H1 (cell line): Measurements from ENCODE around the gene LRRC74A. TPM values are rescaled to one million over a fixed set of nuclear protein-coding genes. Genes with fewer than 3 reads are reported as not detected.

Source experiments
- CTCF ChIA-PET: fragments of 300-600 bp; sonication (Branson Sonifier 250); formaldehyde crosslinking; loops from one replicate; lab custom pipeline; 2021; ENCODE audit not compliant: partially characterized antibody; lab: Charles Lee
- POLR2A ChIA-PET: fragments of 300-600 bp; sonication (Branson Sonifier 250); formaldehyde crosslinking; loops from one replicate; lab custom pipeline; 2021; ENCODE audit warnings: inconsistent platforms; ENCODE audit not compliant: partially characterized antibody; lab: Charles Lee
- DNase-seq, 2 experiments: peaks; one replicate each; pipeline versions ENCODE4 v3.0.0 to v3.0.0-alpha.2; 2010 to 2022; ENCODE audit warnings: low spot score in 2 of 2, low read depth in 1 of 2, mixed read lengths in 1 of 2
- FAIRE-seq: peaks from 2 replicates; lab custom pipeline; 2011; peaks lifted over from hg19 to GRCh38; lab: Jason Lieb, UNC
- H2AFZ ChIP-seq: 2 replicates; pipeline ENCODE4 v1.8.1; 2012; ENCODE audit warnings: low read length, inconsistent platforms
- H2AK5ac ChIP-seq: 2 replicates; pipeline ENCODE4 v1.6.1; 2013; ENCODE audit warnings: low read depth, low read length
- H2BK120ac ChIP-seq: replicated peaks from 2 replicates; pipeline ENCODE3; 2013; ENCODE audit warnings: low read depth, low read length, inconsistent platforms
- H2BK12ac ChIP-seq: 2 replicates; pipeline ENCODE4 v1.6.1; 2013; ENCODE audit warnings: low read depth, low read length
- H2BK15ac ChIP-seq: 2 replicates; pipeline ENCODE4 v1.6.1; 2013; ENCODE audit warnings: low read length
- H2BK20ac ChIP-seq: 2 replicates; pipeline ENCODE4 v1.6.1; 2013; ENCODE audit warnings: low read length
- H2BK5ac ChIP-seq: 2 replicates; pipeline ENCODE4 v1.6.1; 2013; ENCODE audit warnings: low read depth, low read length
- H3K14ac ChIP-seq: 2 replicates; pipeline ENCODE4 v1.6.1; 2013; ENCODE audit warnings: inconsistent platforms; ENCODE audit not compliant: insufficient read length
- H3K18ac ChIP-seq: 2 replicates; pipeline ENCODE4 v1.6.1; 2013; ENCODE audit warnings: low read length; ENCODE audit errors: extremely low read depth
- H3K23ac ChIP-seq: 2 replicates; pipeline ENCODE4 v1.6.1; 2013; ENCODE audit warnings: inconsistent platforms; ENCODE audit not compliant: insufficient read length
- H3K23me2 ChIP-seq: 2 replicates; pipeline ENCODE4 v1.6.1; 2013; ENCODE audit warnings: low read depth, low read length
- H3K27ac ChIP-seq: 2 replicates; pipeline ENCODE4 v1.6.1; 2011; ENCODE audit warnings: low read depth, low read length, inconsistent platforms
- H3K27me3 ChIP-seq, 4 experiments: replicated peaks in 1 of 4; 1 replicate in 1 of 4; 2 replicates in 3 of 4; pipeline versions ENCODE4 v1.6.1 to v1.8.1; 2011 to 2013; ENCODE audit warnings: low read length in 3 of 4, mild to moderate bottlenecking in 3 of 4, inconsistent platforms in 2 of 4, mixed read lengths in 2 of 4, moderate library complexity in 1 of 4; ENCODE audit not compliant: control insufficient read depth in 3 of 4, insufficient read depth in 3 of 4; ENCODE audit errors: extremely low read depth in 1 of 4
- H3K36me3 ChIP-seq, 4 experiments: 2 replicates each; pipeline versions ENCODE4 v1.6.1 to v1.8.1; 2011 to 2013; ENCODE audit warnings: mild to moderate bottlenecking in 4 of 4, low read length in 3 of 4, moderate library complexity in 2 of 4, control low read depth in 1 of 4, inconsistent platforms in 1 of 4; ENCODE audit not compliant: insufficient read depth in 4 of 4, control insufficient read depth in 2 of 4
- H3K4ac ChIP-seq: replicated peaks from 2 replicates; pipeline ENCODE3; 2013; ENCODE audit warnings: low read length, low read depth, mixed read lengths, inconsistent platforms; ENCODE audit not compliant: insufficient read length
- H3K4me1 ChIP-seq, 4 experiments: replicated peaks in 1 of 4; 1 replicate in 1 of 4; 2 replicates in 3 of 4; pipeline versions ENCODE4 v1.6.1 to v1.8.1; 2011 to 2013; ENCODE audit warnings: low read length in 3 of 4, inconsistent platforms in 2 of 4, mixed read lengths in 1 of 4; ENCODE audit not compliant: insufficient read depth in 4 of 4, control insufficient read depth in 3 of 4
- H3K4me2 ChIP-seq, 2 experiments: 2 replicates each; pipeline versions ENCODE4 v1.6.1 to v1.8.1; 2011 to 2013; ENCODE audit warnings: low read depth in 2 of 2, low read length in 2 of 2, control low read depth in 1 of 2, inconsistent platforms in 1 of 2, mild to moderate bottlenecking in 1 of 2; ENCODE audit not compliant: insufficient read depth in 1 of 2
- H3K4me3 ChIP-seq, 4 experiments: fragments of 200-600, 300-600 bp in 1 of 4; sonication (generic), shearing (Covaris generic), sonication (Bioruptor Twin) in 1 of 4; 2 replicates each; pipeline versions ENCODE4 v1.5.1 to v1.8.1; 2011 to 2016; ENCODE audit warnings: low read length in 4 of 4, low read depth in 3 of 4, control low read depth in 2 of 4, inconsistent platforms in 2 of 4, mild to moderate bottlenecking in 2 of 4, mixed read lengths in 1 of 4, moderate library complexity in 1 of 4; ENCODE audit not compliant: insufficient read depth in 2 of 4; ENCODE audit errors: extremely low read depth in 1 of 4
- H3K56ac ChIP-seq: replicated peaks from 2 replicates; pipeline ENCODE3; 2013; ENCODE audit warnings: low read depth, mild to moderate bottlenecking, mixed read lengths, low read length, inconsistent platforms; ENCODE audit not compliant: insufficient read length
- H3K79me1 ChIP-seq: 2 replicates; pipeline ENCODE4 v1.6.1; 2013; ENCODE audit warnings: low read depth, low read length, control low read depth
- H3K79me2 ChIP-seq, 2 experiments: 2 replicates each; pipeline versions ENCODE4 v1.6.1 to v1.8.1; 2012 to 2013; ENCODE audit warnings: low read length in 2 of 2, mild to moderate bottlenecking in 2 of 2, inconsistent platforms in 1 of 2; ENCODE audit not compliant: insufficient read depth in 2 of 2, control insufficient read depth in 1 of 2
- H3K9ac ChIP-seq, 4 experiments: replicated peaks in 1 of 4; 1 replicate in 1 of 4; 2 replicates in 3 of 4; pipeline versions ENCODE4 v1.6.1 to v1.8.1; 2011 to 2013; ENCODE audit warnings: low read depth in 3 of 4, low read length in 3 of 4, control low read depth in 2 of 4, mild to moderate bottlenecking in 2 of 4, moderate library complexity in 2 of 4, inconsistent platforms in 1 of 4; ENCODE audit errors: extremely low read depth in 1 of 4
- H3K9me3 ChIP-seq, 2 experiments: 2 replicates each; pipeline versions ENCODE4 v1.6.1 to v1.8.1; 2012 to 2013; ENCODE audit warnings: mild to moderate bottlenecking in 2 of 2, moderate library complexity in 2 of 2, control low read depth in 1 of 2, inconsistent platforms in 1 of 2, low read depth in 1 of 2, low read length in 1 of 2, mixed read lengths in 1 of 2; ENCODE audit not compliant: insufficient read depth in 2 of 2
- H4K20me1 ChIP-seq, 2 experiments: replicated peaks in 1 of 2; 2 replicates each; pipeline versions ENCODE3 to v1.8.1; 2011 to 2013; ENCODE audit warnings: inconsistent platforms in 2 of 2, low read length in 2 of 2, mild to moderate bottlenecking in 1 of 2; ENCODE audit not compliant: insufficient read depth in 2 of 2, control insufficient read depth in 1 of 2
- H4K5ac ChIP-seq: 2 replicates; pipeline ENCODE4 v1.6.1; 2013; ENCODE audit warnings: low read length, low read depth, mixed read lengths, inconsistent platforms; ENCODE audit not compliant: insufficient read length
- H4K8ac ChIP-seq: 2 replicates; pipeline ENCODE4 v1.8.0; 2013; ENCODE audit warnings: mild to moderate bottlenecking, moderate library complexity, low read length, inconsistent platforms; ENCODE audit not compliant: insufficient read depth; ENCODE audit errors: extremely low read depth
- H4K91ac ChIP-seq: replicated peaks from 2 replicates; pipeline ENCODE3; 2013; ENCODE audit warnings: low read length, mixed read lengths, inconsistent platforms; ENCODE audit not compliant: insufficient read length
- JUND ChIP-seq: IDR thresholded peaks from 2 replicates; pipeline ENCODE4 v1.6.1; 2011; ENCODE audit warnings: mild to moderate bottlenecking, improper control_type of control experiment, low read length
- SP2 ChIP-seq: IDR thresholded peaks from 2 replicates; pipeline ENCODE4 v1.6.1; 2012; ENCODE audit warnings: mild to moderate bottlenecking, low read length, inconsistent platforms
- SP4 ChIP-seq: IDR thresholded peaks from 2 replicates; pipeline ENCODE4 v1.6.1; 2012; ENCODE audit warnings: low read length, inconsistent platforms
- TEAD4 ChIP-seq: IDR thresholded peaks from 2 replicates; pipeline ENCODE4 v1.6.1; 2012; ENCODE audit warnings: low read depth, low read length, inconsistent platforms, mixed read lengths
- WGBS, 2 experiments: shearing (Covaris generic) in 1 of 2; methylation state at CpG; one replicate each; pipeline versions ENCODE4 v1.1.6 to v1.1.7; 2013 to 2015; ENCODE audit warnings: low lambda C conversion rate in 2 of 2, mixed read lengths in 2 of 2, inconsistent platforms in 1 of 2, low coverage in 1 of 2, missing lambda C conversion rate in 1 of 2; ENCODE audit not compliant: insufficient replicate concordance in 2 of 2, insufficient coverage in 1 of 2, insufficient read length in 1 of 2; ENCODE audit errors: extremely low coverage in 1 of 2, missing lambda C conversion rate in 1 of 2; 5-methylcytosine and 5-hydroxymethylcytosine counted together
- polyA plus RNA-seq, 7 experiments: library from polyadenylated mRNA; depleted of rRNA in 3 of 7; stranded (reverse) in 5 of 7; unstranded in 2 of 7; fragments of >200 nt in 5 of 7; fragments of 200-250 nt in 2 of 7; gene quantifications; 1 replicate in 5 of 7; 2 replicates in 1 of 7; 4 replicates in 1 of 7; pipeline versions ENCODE4 v1.2.1 to v1.2.3, GENCODE V29; 2011 to 2013; ENCODE audit warnings: missing spikeins in 2 of 7, mixed read lengths in 2 of 7
- total RNA-seq: library from RNA; stranded (reverse); fragmentation: NEBNext Ultra II Directional; extraction: Animal tissue kit (Norgen Biotek cat#: 25700); gene quantifications from 2 replicates; pipeline ENCODE4 v1.2.1, GENCODE V29; 2021
- TF ChIP-seq, protein P1 (sequence below): IDR thresholded peaks from 2 replicates; pipeline ENCODE4 v1.6.1; 2012; ENCODE audit warnings: inconsistent platforms

LRRC74A gene
- total and polyA plus RNA-seq, 2 of the 8 experiments (the other 6 are each of a cell fraction or from before 2014, with no cell fraction given): not detected

DNA sequence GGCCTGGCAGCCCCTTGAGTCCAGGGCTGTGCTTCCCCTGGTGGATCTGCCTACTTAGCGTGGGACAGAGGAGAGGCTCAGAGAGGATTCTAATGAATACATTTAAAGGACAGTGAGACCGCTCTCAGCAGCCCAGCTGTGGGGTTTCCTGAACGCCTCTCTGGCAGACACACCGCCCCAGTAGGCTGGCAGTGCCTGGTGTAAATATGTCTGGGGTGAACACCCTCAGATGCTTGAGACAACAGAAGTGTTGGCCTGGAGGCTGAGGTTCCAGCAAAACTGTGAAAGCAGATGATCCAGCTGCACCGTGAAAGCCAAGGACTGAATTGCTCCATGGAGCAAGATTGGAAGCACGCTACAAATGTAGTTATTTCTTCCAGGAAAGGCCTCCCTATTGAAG is 55.1 kb downstream of the LRRC74A start:
- no peak overlapping the region for H3K4me2 ChIP-seq
- peak overlapping the region; percentile 51; the same call in 1 of the 2 replicates for H4K8ac ChIP-seq
- H4K20me1 ChIP-seq: no peaks in the 10 kb centered on the region
- no peak overlapping the region for H3K27ac ChIP-seq
- no peak overlapping the region for H3K14ac ChIP-seq
- no peak overlapping the region for H3K23ac ChIP-seq
- no peak overlapping the region for H2BK20ac ChIP-seq
- 0 out of 7 replicates have a peak, but pooled peaks cover 0 to 3% (median 0%) of the 10 kb centered on the region in 4 experiments for H3K27me3 ChIP-seq
- H3K4me3 ChIP-seq: no peak overlapping the region
- no peak overlapping the region for H3K4ac ChIP-seq
- H3K56ac ChIP-seq: no peak overlapping the region
- DNase-seq: no peak
- H3K4me1 ChIP-seq: peaks cover 0 to 6% (median 3%) of the 10 kb centered on the region in 4 experiments; a peak in 4 of 7 replicates
- no peak overlapping the region for H4K91ac ChIP-seq
- no peak overlapping the region for H3K18ac ChIP-seq
- 91% methylated on average over 6 of the region's 6 CpGs; no CpG with 5 or more reads in 1 of the 2 experiments for WGBS, 2 experiments
- no peak overlapping the region for H4K5ac ChIP-seq
- no peaks in the 10 kb centered on the region for H3K36me3 ChIP-seq
- H2BK12ac ChIP-seq: no peak overlapping the region
- H2AFZ ChIP-seq: no peak overlapping the region
- no peak for TF ChIP-seq JUND
- TF ChIP-seq SP2: no peak
- TF ChIP-seq TEAD4: no peak
- TF ChIP-seq, protein P1, sequence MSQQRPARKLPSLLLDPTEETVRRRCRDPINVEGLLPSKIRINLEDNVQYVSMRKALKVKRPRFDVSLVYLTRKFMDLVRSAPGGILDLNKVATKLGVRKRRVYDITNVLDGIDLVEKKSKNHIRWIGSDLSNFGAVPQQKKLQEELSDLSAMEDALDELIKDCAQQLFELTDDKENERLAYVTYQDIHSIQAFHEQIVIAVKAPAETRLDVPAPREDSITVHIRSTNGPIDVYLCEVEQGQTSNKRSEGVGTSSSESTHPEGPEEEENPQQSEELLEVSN: no peak
- TF ChIP-seq SP4: no peak
- H3K79me2 ChIP-seq: no peaks in the 10 kb centered on the region
- no peak overlapping the region for H2BK120ac ChIP-seq
- H3K23me2 ChIP-seq: no peaks in the 10 kb centered on the region
- no peak overlapping the region for H2BK15ac ChIP-seq
- no peaks in the 10 kb centered on the region for H3K9me3 ChIP-seq
- no peak for FAIRE-seq
- ChIA-PET POLR2A (no interaction called here), CTCF (interaction anchor here (1.1 to 27.4 kb wide), 9 partner anchors 8 to 255 kb away, joined by 3 to 719 read pairs (median 8); no protein-coding TSS in a partner anchor)
- no peak overlapping the region for H2AK5ac ChIP-seq
- H3K9ac ChIP-seq: no peak overlapping the region
- H2BK5ac ChIP-seq: no peak overlapping the region
- H3K79me1 ChIP-seq: no peaks in the 10 kb centered on the region
